ENCODE data around the gene INCA1.

INCA1 gene

GRCh38 chr17:5023588-5024147 is 26.3 kb upstream of the INCA1 start:
- no peak for DNase-seq (ENCODE audit: low read depth in 1 of 2, low spot score in 1 of 2)
- no peak overlapping the region for H3K27ac ChIP-seq (replicated peaks)
- no peaks in the 10 kb centered on the region for H3K27me3 ChIP-seq (ENCODE audit: insufficient read depth, poor library complexity, severe bottlenecking)
- TF ChIP-seq POLR2AphosphoS5 (IDR thresholded peaks at IDR 0.05; ENCODE audit: low read depth) (no peak), CTCF (IDR thresholded peaks at IDR 0.05; ENCODE audit: insufficient read depth, low read length) (no peak), REST (IDR thresholded peaks at IDR 0.05; ENCODE audit: insufficient replicate concordance, low read depth) (no peak), GABPA (IDR thresholded peaks at IDR 0.05; ENCODE audit: low read depth) (no peak), SPI1 (IDR thresholded peaks at IDR 0.05; ENCODE audit: borderline replicate concordance, low read depth) (no peak)
- H3K4me3 ChIP-seq (replicated peaks; ENCODE audit: insufficient read depth, low read length), result no peak overlapping the region

- Histone ChIP-seq H3K27ac (replicated peaks) (no peak overlapping the region), H3K4me3 (replicated peaks; ENCODE audit: insufficient read depth, low read length) (no peak overlapping the region), H3K27me3 (ENCODE audit: insufficient read depth, poor library complexity, severe bottlenecking) (no peaks in the 10 kb centered on the region)
- no peak for TF ChIP-seq POLR2AphosphoS5 (IDR thresholded peaks at IDR 0.05; ENCODE audit: low read depth)
- TF ChIP-seq CTCF (IDR thresholded peaks at IDR 0.05; ENCODE audit: insufficient read depth, low read length), result no peak
- TF ChIP-seq GABPA (IDR thresholded peaks at IDR 0.05; ENCODE audit: low read depth), result no peak
- TF ChIP-seq SPI1 (IDR thresholded peaks at IDR 0.05; ENCODE audit: borderline replicate concordance, low read depth), result no peak
- no peak for TF ChIP-seq REST (IDR thresholded peaks at IDR 0.05; ENCODE audit: insufficient replicate concordance, low read depth)
- no peak for DNase-seq (ENCODE audit: low read depth in 1 of 2, low spot score in 1 of 2)
These were observed 24.9 kb upstream of the INCA1 start for GRCh38 chr17:5022171-5022711.

- H3K4me3 ChIP-seq (replicated peaks; ENCODE audit: insufficient read depth, low read length), result no peak overlapping the region
- TF ChIP-seq POLR2AphosphoS5 (IDR thresholded peaks at IDR 0.05; ENCODE audit: low read depth), result no peak
- TF ChIP-seq SPI1 (IDR thresholded peaks at IDR 0.05; ENCODE audit: borderline replicate concordance, low read depth), result no peak
- TF ChIP-seq CTCF (IDR thresholded peaks at IDR 0.05; ENCODE audit: insufficient read depth, low read length), result no peak
- TF ChIP-seq GABPA (IDR thresholded peaks at IDR 0.05; ENCODE audit: low read depth), result no peak
- no peak for TF ChIP-seq REST (IDR thresholded peaks at IDR 0.05; ENCODE audit: insufficient replicate concordance, low read depth)
- H3K27ac ChIP-seq (replicated peaks), result no peak overlapping the region
- no peak for DNase-seq (ENCODE audit: low read depth in 1 of 2, low spot score in 1 of 2)
- H3K27me3 ChIP-seq (ENCODE audit: insufficient read depth, poor library complexity, severe bottlenecking), result no peaks in the 10 kb centered on the region
These were observed 23.2 kb upstream of the INCA1 start for GRCh38 chr17:5020502-5021023.
